ENCODE results near the gene SPOCK2. TPM values are rescaled to one million over a fixed set of nuclear protein-coding genes. Genes with fewer than 3 reads are reported as not detected.
A peak's percentile ranks its signal among the peaks of the same experiment; 100 is the strongest.

SPOCK2 gene
- total RNA-seq, 3 donors from 2014 or later: 3.1 to 12.3 (median 7.4) TPM

GRCh38 chr10:72049472-72049871, 38.9 kb downstream of the SPOCK2 start:
- no peak for DNase-seq
- intact Hi-C loops (cut with DNase I, micrococcal nuclease): loop anchor here (5.0 kb wide), 3 partner anchors 92 to 152 kb away; no protein-coding TSS in a partner anchor
- no peak for TF ChIP-seq CTCF (IDR thresholded peaks at IDR 0.05)
- H3K36me3 ChIP-seq (ENCODE audit: low read depth): no peaks in the 10 kb centered on the region
- H3K9me3 ChIP-seq: no peaks in the 10 kb centered on the region
- ATAC-seq: no peak
- no peak overlapping the region for H3K4me3 ChIP-seq
- no peaks in the 10 kb centered on the region for H3K4me1 ChIP-seq (ENCODE audit: low read depth)

GRCh38 chr10:72048450-72049124, 39.8 kb downstream of the SPOCK2 start:
- ATAC-seq: peak; percentile 99
- Histone ChIP-seq H3K4me1 (ENCODE audit: low read depth) (no peaks in the 10 kb centered on the region), H3K4me3 (no peak overlapping the region), H3K9me3 (no peaks in the 10 kb centered on the region), H3K36me3 (ENCODE audit: low read depth) (no peaks in the 10 kb centered on the region)
- peak; percentile 88 to 98 (median 96) for DNase-seq
- intact Hi-C loops (cut with DNase I, micrococcal nuclease): loop anchor here (5.0 kb wide), 3 partner anchors 91 to 151 kb away; no protein-coding TSS in a partner anchor
- peak; percentile 100 for TF ChIP-seq CTCF (IDR thresholded peaks at IDR 0.05)

- TF ChIP-seq CTCF (IDR thresholded peaks at IDR 0.05): no peak
- Histone ChIP-seq H3K36me3 (ENCODE audit: low read depth) (no peaks in the 10 kb centered on the region), H3K4me3 (no peak overlapping the region), H3K4me1 (ENCODE audit: low read depth) (no peaks in the 10 kb centered on the region), H3K9me3 (no peaks in the 10 kb centered on the region)
- no peak for ATAC-seq
- no peak for DNase-seq
- intact Hi-C loops (cut with DNase I, micrococcal nuclease): loop anchor here (5.0 kb wide), 3 partner anchors 88 to 148 kb away; no protein-coding TSS in a partner anchor
Observed at GRCh38 chr10:72045586-72045985, 42.8 kb downstream of the SPOCK2 start.

- Histone ChIP-seq H3K9me3 (no peaks in the 10 kb centered on the region), H3K4me3 (no peak overlapping the region), H3K4me1 (ENCODE audit: low read depth) (no peaks in the 10 kb centered on the region), H3K36me3 (ENCODE audit: low read depth) (no peaks in the 10 kb centered on the region)
- ATAC-seq (peak; percentile 69), DNase-seq (no peak)
- intact Hi-C loops (cut with DNase I, micrococcal nuclease): loop anchor here (5.0 kb wide), 3 partner anchors 87 to 147 kb away; no protein-coding TSS in a partner anchor
- no peak for TF ChIP-seq CTCF (IDR thresholded peaks at IDR 0.05)
Observed at GRCh38 chr10:72044417-72045041, 43.8 kb downstream of the SPOCK2 start.

- no peak for TF ChIP-seq CTCF (IDR thresholded peaks at IDR 0.05)
Observed at GRCh38 chr10:72043016-72043834, 45.1 kb downstream of the SPOCK2 start.

More at GRCh38 chr10:72043016-72043834, 45.1 kb downstream of the SPOCK2 start:
- ATAC-seq: no peak
- Histone ChIP-seq H3K4me1 (ENCODE audit: low read depth) (no peaks in the 10 kb centered on the region), H3K36me3 (ENCODE audit: low read depth) (no peaks in the 10 kb centered on the region), H3K9me3 (no peaks in the 10 kb centered on the region), H3K4me3 (no peak overlapping the region)
- no peak for DNase-seq
- intact Hi-C loops (cut with DNase I, micrococcal nuclease): no loop called here
